ENCODE results near the gene POLK. TPM values are rescaled to one million over a fixed set of nuclear protein-coding genes. Genes with fewer than 3 reads are reported as not detected.
"Not testable (repeated sequence)": the region's sequence is repeated elsewhere in the genome, so short reads cannot be mapped to it uniquely, and the experiment has no call there.

Gene POLK
- total RNA-seq, 1 donor from 2014 or later: 38.2 TPM

DNA sequence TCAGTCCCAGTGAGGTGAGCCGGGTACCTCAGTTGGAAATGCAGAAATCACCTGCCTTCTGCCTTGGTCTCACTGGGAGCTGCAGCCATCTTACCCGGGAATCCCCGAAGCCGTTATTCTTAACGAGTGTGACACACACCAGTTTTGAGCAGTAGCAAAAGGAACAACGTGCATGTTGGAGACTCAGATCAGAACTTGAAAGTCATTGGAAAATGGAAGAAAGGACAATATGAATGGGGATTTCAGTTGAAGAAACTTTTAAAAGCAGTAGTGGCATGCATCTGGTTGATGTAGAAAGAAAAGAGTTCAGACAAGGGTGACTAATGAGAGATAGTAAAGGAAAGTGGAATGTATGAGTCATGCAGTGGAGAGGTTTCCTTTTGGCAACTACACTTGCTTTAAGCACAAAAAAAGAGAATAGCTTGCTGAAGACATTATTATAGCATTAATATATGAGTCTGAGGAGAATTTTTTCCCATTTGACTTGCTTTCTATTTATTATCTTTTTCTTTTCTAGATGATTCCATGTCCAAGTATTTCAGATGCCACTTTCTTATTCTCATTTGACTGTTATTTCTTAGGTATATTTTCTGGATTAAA, 55.1 kb downstream of the POLK start:
- H3K27ac ChIP-seq: peak overlapping the region; percentile 53
- ATAC-seq (peak; percentile 91), DNase-seq (no peak)
- H3K4me3 ChIP-seq: no peak overlapping the region
- peaks cover 32% of the 10 kb centered on the region for H3K4me1 ChIP-seq
- H3K27me3 ChIP-seq: no peaks in the 10 kb centered on the region
- H3K36me3 ChIP-seq: no peaks in the 10 kb centered on the region
- no peaks in the 10 kb centered on the region for H3K9me3 ChIP-seq
- intact Hi-C loops (cut with DNase I): loop anchor here (10.0 kb wide), 1 partner anchor 52 kb away; the partner anchor contains the start of genes CERT1 and POLK
- TF ChIP-seq CTCF (IDR thresholded peaks at IDR 0.05): no peak

- Histone ChIP-seq H3K9me3 (no peaks in the 10 kb centered on the region), H3K27me3 (no peaks in the 10 kb centered on the region), H3K36me3 (no peaks in the 10 kb centered on the region), H3K4me1 (peaks cover 33% of the 10 kb centered on the region), H3K4me3 (no peak overlapping the region), H3K27ac (peak overlapping the region; percentile 9)
- no peak for DNase-seq
- TF ChIP-seq CTCF (IDR thresholded peaks at IDR 0.05): no peak
- ATAC-seq: peak; percentile 82
- intact Hi-C loops (cut with DNase I): loop anchor here (10.0 kb wide), 1 partner anchor 53 kb away; the partner anchor contains the start of genes CERT1 and POLK
Observed at GRCh38 chr5:75567710-75568109, 56.0 kb downstream of the POLK start.

DNA sequence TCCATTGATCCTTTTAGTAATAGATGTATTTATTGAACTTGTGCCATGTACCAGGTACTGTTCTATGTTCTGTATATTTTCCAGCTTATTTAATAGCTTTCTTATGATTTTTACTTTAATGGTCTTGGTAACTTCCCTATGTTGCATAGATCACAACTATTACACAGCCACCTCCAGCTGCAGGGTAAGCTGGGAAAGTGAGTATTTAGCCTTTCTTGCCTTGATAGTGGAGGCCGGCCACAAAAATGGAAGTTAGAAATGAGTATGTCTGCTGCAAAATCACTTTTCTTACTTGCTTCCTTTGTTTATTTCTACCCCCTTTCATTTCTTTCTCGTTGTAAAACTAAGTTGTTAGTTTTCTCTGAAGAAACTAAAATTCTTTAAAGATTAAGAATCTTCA, 56.5 kb downstream of the POLK start:
- intact Hi-C loops (cut with DNase I): loop anchor here (10.0 kb wide), 1 partner anchor 53 kb away; the partner anchor contains the start of genes CERT1 and POLK
- no peaks in the 10 kb centered on the region for H3K36me3 ChIP-seq
- TF ChIP-seq CTCF (IDR thresholded peaks at IDR 0.05): no peak

DNA sequence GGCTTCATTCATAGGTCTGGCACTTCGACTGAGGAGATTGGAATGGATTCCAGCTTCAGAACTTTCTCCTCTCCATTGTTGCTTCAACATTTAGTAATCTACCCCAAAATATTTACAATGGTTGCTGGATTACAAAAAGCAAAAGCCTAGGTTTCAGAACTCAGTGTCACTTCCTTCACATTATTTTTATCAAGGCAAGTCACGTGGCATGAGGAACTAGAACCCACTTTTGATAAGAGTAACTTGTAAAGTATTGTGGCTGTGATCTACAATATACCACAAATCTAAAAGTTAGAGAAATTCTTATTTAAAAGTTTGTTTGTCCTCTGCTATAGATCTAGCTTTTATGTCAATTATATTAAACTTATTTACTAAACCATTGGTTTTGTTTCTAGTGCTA, 59.9 kb downstream of the POLK start:
- no peak for TF ChIP-seq CTCF (IDR thresholded peaks at IDR 0.05)
- intact Hi-C loops (cut with DNase I): no loop called here
- Histone ChIP-seq H3K27ac (no peak overlapping the region), H3K9me3 (no peaks in the 10 kb centered on the region), H3K36me3 (peaks cover 5% of the 10 kb centered on the region), H3K27me3 (no peaks in the 10 kb centered on the region), H3K4me3 (no peak overlapping the region), H3K4me1 (peaks cover 37% of the 10 kb centered on the region)
- no peak for ATAC-seq
- DNase-seq: no peak

More for the DNA sequence above, 56.5 kb downstream of the POLK start:
- Histone ChIP-seq H3K4me1 (peaks cover 33% of the 10 kb centered on the region), H3K27me3 (no peaks in the 10 kb centered on the region), H3K27ac (no peak overlapping the region), H3K4me3 (no peak overlapping the region), H3K9me3 (no peaks in the 10 kb centered on the region)
- no peak for ATAC-seq
- no peak for DNase-seq

DNA sequence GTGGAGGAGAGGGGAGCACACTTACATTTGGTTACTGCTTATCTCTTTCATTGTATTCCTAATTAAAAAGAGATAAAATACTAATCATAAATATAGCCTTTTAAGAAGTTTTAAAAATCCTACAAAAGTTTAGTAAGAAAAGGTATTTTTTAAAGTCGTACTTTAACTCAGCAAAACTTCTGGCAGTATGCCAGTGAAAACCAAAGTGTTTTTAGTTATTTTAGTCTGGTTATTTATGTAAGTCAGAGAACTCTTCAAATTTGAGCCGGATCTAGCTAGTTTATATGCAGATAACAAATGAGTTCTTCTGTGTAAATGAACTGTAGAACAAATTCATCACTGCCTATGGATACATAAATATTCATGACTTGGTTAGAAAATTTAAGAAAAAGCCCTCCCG, 63.1 kb downstream of the POLK start:
- TF ChIP-seq CTCF (IDR thresholded peaks at IDR 0.05): no peak
- intact Hi-C loops (cut with DNase I): no loop called here
- no peaks in the 10 kb centered on the region for H3K9me3 ChIP-seq
- DNase-seq (no peak), ATAC-seq (no peak)
- no peaks in the 10 kb centered on the region for H3K27me3 ChIP-seq
- no peak overlapping the region for H3K4me3 ChIP-seq
- H3K4me1 ChIP-seq: peaks cover 19% of the 10 kb centered on the region
- H3K36me3 ChIP-seq: peaks cover 21% of the 10 kb centered on the region
- H3K27ac ChIP-seq: no peak overlapping the region

GRCh38 chr5:75578280-75578679, 66.6 kb downstream of the POLK start:
- intact Hi-C loops (cut with DNase I); ATAC-seq; H3K27me3 ChIP-seq; H3K9me3 ChIP-seq; DNase-seq; H3K4me3 ChIP-seq; H3K4me1 ChIP-seq; H3K27ac ChIP-seq: not testable (repeated sequence)
- peaks cover 33% of the 10 kb centered on the region for H3K36me3 ChIP-seq

All from upper lobe of right lung (tissue), 1 donor.